Chondrocyte (in vitro differentiated cells): ENCODE measurements around the gene RNU11. TPM values are rescaled to one million over a fixed set of nuclear protein-coding genes. Genes with fewer than 3 reads are reported as not detected.
A peak's percentile ranks its signal among the peaks of the same experiment; 100 is the strongest.
"Not testable (repeated sequence)": the region's sequence is repeated elsewhere in the genome, so short reads cannot be mapped to it uniquely, and the experiment has no call there.

Experiments
- DNase-seq: peaks from one replicate; pipeline ENCODE4 v3.0.0; 2021; ENCODE audit warnings: mixed read lengths, low spot score
- H3K27ac Mint-ChIP-seq: one replicate; pipeline ENCODE4 v1.8.0; 2021; ENCODE audit warnings: mild to moderate bottlenecking, moderate library complexity, mixed read lengths; ENCODE audit not compliant: unreplicated experiment
- H3K27me3 Mint-ChIP-seq: 2 replicates; pipeline ENCODE4 v1.8.0; 2021; ENCODE audit warnings: low read depth, mixed read lengths
- H3K36me3 Mint-ChIP-seq: 2 replicates; pipeline ENCODE4 v1.8.0; 2021; ENCODE audit warnings: low read depth, mixed read lengths
- H3K4me1 Mint-ChIP-seq: 2 replicates; pipeline ENCODE4 v1.8.0; 2021; ENCODE audit warnings: low read depth, mild to moderate bottlenecking, mixed read lengths
- H3K4me3 Mint-ChIP-seq: one replicate; pipeline ENCODE4 v1.8.0; 2021; ENCODE audit warnings: mild to moderate bottlenecking, moderate library complexity, mixed read lengths; ENCODE audit not compliant: unreplicated experiment
- H3K9me3 Mint-ChIP-seq: 2 replicates; pipeline ENCODE4 v1.8.0; 2021; ENCODE audit warnings: low read depth, mixed read lengths
- total RNA-seq: library from RNA; stranded (reverse); gene quantifications from 3 replicates; pipeline ENCODE4 v1.2.1, GENCODE V29; 2021
- TF ChIP-seq, protein P1 (sequence below): fragments of 200-600 bp; sonication (generic); IDR thresholded peaks from 2 replicates; pipeline ENCODE4 v1.5.0; 2021; ENCODE audit warnings: antibody characterized with exemption, mild to moderate bottlenecking, moderate library complexity

RNU11 gene
- total RNA-seq, 1 donor from 2014 or later, result not detected

DNA sequence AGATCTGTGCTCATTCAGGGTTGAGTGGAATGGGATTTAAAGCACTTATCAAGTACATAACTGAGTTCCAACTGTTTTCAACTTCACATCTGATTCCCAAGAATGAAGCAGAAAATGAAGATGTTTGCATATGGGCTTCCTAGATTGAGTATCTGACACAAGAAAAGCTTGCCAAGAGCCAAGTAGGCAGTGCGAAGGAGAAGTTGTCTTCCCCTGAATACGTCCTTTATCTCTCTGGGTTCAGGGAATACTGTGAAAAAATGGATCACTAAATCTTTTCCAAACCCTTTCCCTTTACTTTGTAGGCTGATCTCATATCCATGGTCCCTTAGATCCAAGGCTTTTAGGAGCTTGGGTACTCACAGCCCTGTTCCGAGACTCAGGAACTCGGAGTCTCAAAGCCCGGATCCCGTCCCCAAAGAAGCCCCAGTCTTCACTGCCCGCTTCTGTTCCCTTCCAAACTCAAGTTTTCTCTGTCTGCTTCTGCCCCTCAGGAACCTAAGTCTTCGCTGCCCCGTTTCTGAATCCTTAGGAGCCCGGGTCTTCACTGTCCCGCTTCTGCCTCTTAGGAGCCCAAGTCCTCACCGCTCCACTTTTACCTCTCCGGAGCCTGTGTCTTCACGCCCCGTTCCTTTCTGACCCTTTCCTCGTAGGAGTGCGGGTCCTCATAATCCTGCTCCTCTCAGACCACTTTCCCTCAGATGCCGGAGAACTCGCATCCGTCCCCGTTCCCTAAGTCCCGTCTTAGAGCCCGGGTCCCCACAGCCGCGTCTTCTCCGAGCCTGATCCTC, 6.1 kb upstream of the RNU11 start:
- no peaks in the 10 kb centered on the region for H3K36me3 Mint-ChIP-seq
- TF ChIP-seq, protein P1, sequence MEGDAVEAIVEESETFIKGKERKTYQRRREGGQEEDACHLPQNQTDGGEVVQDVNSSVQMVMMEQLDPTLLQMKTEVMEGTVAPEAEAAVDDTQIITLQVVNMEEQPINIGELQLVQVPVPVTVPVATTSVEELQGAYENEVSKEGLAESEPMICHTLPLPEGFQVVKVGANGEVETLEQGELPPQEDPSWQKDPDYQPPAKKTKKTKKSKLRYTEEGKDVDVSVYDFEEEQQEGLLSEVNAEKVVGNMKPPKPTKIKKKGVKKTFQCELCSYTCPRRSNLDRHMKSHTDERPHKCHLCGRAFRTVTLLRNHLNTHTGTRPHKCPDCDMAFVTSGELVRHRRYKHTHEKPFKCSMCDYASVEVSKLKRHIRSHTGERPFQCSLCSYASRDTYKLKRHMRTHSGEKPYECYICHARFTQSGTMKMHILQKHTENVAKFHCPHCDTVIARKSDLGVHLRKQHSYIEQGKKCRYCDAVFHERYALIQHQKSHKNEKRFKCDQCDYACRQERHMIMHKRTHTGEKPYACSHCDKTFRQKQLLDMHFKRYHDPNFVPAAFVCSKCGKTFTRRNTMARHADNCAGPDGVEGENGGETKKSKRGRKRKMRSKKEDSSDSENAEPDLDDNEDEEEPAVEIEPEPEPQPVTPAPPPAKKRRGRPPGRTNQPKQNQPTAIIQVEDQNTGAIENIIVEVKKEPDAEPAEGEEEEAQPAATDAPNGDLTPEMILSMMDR, result no peak
- DNase-seq, result no peak
- H3K9me3 Mint-ChIP-seq, result no peaks in the 10 kb centered on the region
- H3K4me3 Mint-ChIP-seq, result peak overlapping the region; percentile 100
- peak overlapping the region; percentile 99 for H3K27ac Mint-ChIP-seq
- H3K27me3 Mint-ChIP-seq, result no peaks in the 10 kb centered on the region
- peaks cover 38% of the 10 kb centered on the region for H3K4me1 Mint-ChIP-seq

DNA sequence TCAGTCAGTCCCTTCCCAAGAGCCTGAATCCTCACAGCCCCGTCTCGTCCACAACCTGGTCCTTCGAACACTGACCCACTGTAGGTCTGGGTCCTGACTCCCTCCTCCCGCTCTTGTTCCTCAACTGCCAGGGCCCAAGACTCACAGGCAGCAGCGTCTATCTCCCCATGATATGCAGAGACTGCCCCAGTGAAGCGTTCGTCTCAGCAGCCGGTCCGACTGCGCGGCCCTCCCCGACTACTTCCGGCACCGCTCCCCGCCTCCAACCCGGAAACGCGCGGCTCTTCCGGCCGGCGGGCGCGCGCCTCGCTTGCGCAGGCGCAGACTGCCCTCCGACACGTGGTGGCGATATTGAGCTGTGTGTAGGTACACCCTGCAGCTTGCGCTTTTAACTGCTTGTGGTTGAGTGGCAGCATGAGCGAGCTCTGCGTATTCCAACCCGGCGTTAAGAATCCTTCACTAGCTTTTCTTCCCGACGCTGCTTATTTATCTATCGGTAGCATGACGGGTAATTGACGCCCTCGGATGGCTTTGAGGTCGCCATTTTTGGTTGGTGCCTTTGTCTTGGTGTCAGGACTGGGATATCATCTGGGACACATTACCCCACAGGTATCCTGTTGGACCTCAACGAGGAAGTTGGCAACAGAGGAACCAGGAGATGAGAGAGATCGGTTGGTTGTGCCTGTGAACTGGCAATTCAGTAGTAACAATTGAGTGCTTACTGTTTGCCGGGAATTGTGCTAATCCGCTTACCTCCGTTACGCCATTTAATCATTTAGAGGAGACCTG, 5.4 kb upstream of the RNU11 start, which contains the start of gene TAF12:
TSS of gene TAF12 (minus strand) at position 221 of the 789 bp plus-strand sequence. CDS start 20,986 bp downstream, outside the sequence.
- H3K36me3 Mint-ChIP-seq, result no peaks in the 10 kb centered on the region
- H3K27ac Mint-ChIP-seq, result peak within 1 kb of the TSS; percentile 99
- H3K4me3 Mint-ChIP-seq, result peak within 1 kb of the TSS; percentile 100
- H3K9me3 Mint-ChIP-seq, result no peaks in the 10 kb centered on the region
- DNase-seq, result peak; percentile 93
- peaks cover 43% of the 10 kb centered on the region for H3K4me1 Mint-ChIP-seq
- H3K27me3 Mint-ChIP-seq, result no peaks in the 10 kb centered on the region
- TF ChIP-seq, protein P1, result peak; percentile 68

DNA sequence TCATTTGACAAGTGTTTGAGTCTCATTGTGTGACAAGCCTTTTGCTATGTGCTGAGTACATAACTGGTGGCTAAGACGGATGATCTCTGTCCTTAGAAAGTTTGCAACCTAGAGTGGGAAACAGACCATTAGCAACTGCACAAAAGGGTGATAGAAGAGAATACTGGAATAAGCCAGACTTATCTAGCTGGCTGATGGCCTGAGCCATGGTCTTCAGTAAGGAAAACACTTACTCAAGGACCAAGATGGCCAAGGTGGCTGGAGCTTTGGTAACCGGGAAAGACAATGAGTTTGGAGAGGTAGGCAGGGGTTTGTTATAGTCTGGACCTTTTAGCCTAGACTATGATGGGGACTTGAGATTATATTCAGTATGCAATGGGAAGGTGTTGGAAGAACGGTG, 3.9 kb upstream of the RNU11 start:
- H3K4me3 Mint-ChIP-seq, result peak overlapping the region; percentile 52
- H3K36me3 Mint-ChIP-seq, result no peaks in the 10 kb centered on the region
- no peaks in the 10 kb centered on the region for H3K9me3 Mint-ChIP-seq
- H3K4me1 Mint-ChIP-seq, result peaks cover 54% of the 10 kb centered on the region
- TF ChIP-seq, protein P1, result no peak
- H3K27ac Mint-ChIP-seq, result no peak overlapping the region
- DNase-seq, result no peak
- no peaks in the 10 kb centered on the region for H3K27me3 Mint-ChIP-seq

DNA sequence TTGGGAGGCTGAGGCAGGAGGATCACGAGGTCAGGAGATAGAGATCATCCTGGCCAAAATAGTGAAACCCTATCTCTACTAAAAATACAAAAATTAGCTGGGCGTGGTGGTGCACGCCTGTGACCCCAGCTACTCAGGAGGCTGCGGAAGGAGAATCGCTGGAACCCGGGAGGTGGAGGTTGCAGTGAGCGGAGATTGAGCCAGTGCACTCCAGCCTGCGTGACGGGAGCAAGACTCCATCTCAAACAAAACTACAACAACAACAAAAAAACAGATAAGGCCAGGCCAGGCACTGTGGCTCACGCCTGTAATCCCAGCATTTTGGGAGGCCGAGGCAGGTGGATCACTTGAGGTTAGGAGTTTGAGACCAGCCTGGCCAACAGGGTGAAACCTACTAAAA, 3.0 kb upstream of the RNU11 start:
- peaks cover 50% of the 10 kb centered on the region for H3K4me1 Mint-ChIP-seq
- H3K4me3 Mint-ChIP-seq, H3K27ac Mint-ChIP-seq, DNase-seq, H3K9me3 Mint-ChIP-seq, H3K36me3 Mint-ChIP-seq, H3K27me3 Mint-ChIP-seq: not testable (repeated sequence)

DNA sequence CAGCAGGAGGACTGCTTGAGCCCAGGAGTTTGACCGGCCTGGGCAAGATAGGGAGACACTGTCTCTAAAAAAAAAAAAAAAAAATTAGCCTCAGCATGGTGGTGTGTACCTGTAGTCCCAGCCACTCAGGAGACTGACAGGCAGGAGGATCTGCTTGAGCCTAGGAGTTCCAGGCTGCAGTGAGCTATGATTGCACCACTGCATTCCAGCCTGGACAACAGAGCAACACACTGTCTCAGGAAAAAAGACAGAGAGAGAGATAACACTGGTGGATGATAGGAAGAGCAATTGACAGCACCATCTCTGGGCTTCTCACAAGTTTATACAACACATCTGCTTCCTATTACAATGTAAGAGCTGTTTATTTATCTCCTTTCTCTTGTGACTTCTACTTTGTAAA, 2.4 kb upstream of the RNU11 start:
- no peaks in the 10 kb centered on the region for H3K36me3 Mint-ChIP-seq
- TF ChIP-seq, protein P1, result no peak
- H3K4me1 Mint-ChIP-seq, result peaks cover 43% of the 10 kb centered on the region

More for the DNA sequence above, 2.4 kb upstream of the RNU11 start:
- H3K9me3 Mint-ChIP-seq, result no peaks in the 10 kb centered on the region
- H3K27me3 Mint-ChIP-seq, result no peaks in the 10 kb centered on the region
- no peak for DNase-seq
- peak overlapping the region; percentile 37 for H3K27ac Mint-ChIP-seq
- no peak overlapping the region for H3K4me3 Mint-ChIP-seq
